Liver (tissue), 9 donors: Measurements from ENCODE around the gene FRMPD4. TPM values are rescaled to one million over a fixed set of nuclear protein-coding genes. Genes with fewer than 3 reads are reported as not detected.

Experiments
- DNase-seq: peaks from one replicate; pipeline ENCODE4 v3.0.0-alpha.2; 2017; ENCODE audit warnings: low spot score
- H3K27ac ChIP-seq, 2 donors: one replicate each; pipeline ENCODE4 v1.7.0; 2013; ENCODE audit warnings: inconsistent platforms in 2 of 2, low read length in 2 of 2, control low read depth in 1 of 2, low read depth in 1 of 2, mild to moderate bottlenecking in 1 of 2
- H3K27me3 ChIP-seq, 4 donors: one replicate each; pipeline versions ENCODE4 v1.6.1 to v1.7.0; 2013; ENCODE audit warnings: low read length in 3 of 4, inconsistent platforms in 1 of 4, mild to moderate bottlenecking in 1 of 4, moderate library complexity in 1 of 4; ENCODE audit not compliant: control insufficient read depth in 4 of 4, insufficient read depth in 4 of 4
- H3K36me3 ChIP-seq, 4 donors: one replicate each; pipeline versions ENCODE4 v1.6.1 to v1.7.0; 2013; ENCODE audit warnings: low read length in 3 of 4, mild to moderate bottlenecking in 3 of 4, low read depth in 1 of 4, moderate library complexity in 1 of 4; ENCODE audit not compliant: control insufficient read depth in 4 of 4, insufficient read depth in 3 of 4
- H3K4me1 ChIP-seq, 4 donors: one replicate each; pipeline versions ENCODE4 v1.6.1 to v1.7.0; 2013; ENCODE audit warnings: low read length in 3 of 4, mild to moderate bottlenecking in 3 of 4, moderate library complexity in 1 of 4; ENCODE audit not compliant: control insufficient read depth in 4 of 4, insufficient read depth in 4 of 4
- H3K4me3 ChIP-seq, 3 donors: one replicate each; pipeline versions ENCODE4 v1.6.1 to v1.7.0; 2013; ENCODE audit warnings: low read length in 3 of 3, control low read depth in 1 of 3, low read depth in 1 of 3, mild to moderate bottlenecking in 1 of 3
- H3K9ac ChIP-seq, 2 donors: one replicate each; pipeline ENCODE4 v1.7.0; 2013; ENCODE audit warnings: low read length in 2 of 2, mild to moderate bottlenecking in 2 of 2, moderate library complexity in 2 of 2, control low read depth in 1 of 2, low read depth in 1 of 2
- H3K9me3 ChIP-seq, 4 donors: one replicate each; pipeline versions ENCODE4 v1.6.1 to v1.7.0; 2013; ENCODE audit warnings: low read length in 3 of 4; ENCODE audit not compliant: control insufficient read depth in 4 of 4
- ATF3 ChIP-seq: IDR thresholded peaks from 2 replicates; pipeline ENCODE4 v1.6.1; 2016; ENCODE audit warnings: antibody characterized with exemption
- CTCF ChIP-seq: fragments of 150-350 bp; IDR thresholded peaks from 2 replicates; pipeline ENCODE4 v1.5.1; 2017; ENCODE audit warnings: improper control_type of control experiment, low read depth, low read length; ENCODE audit not compliant: missing input control
- EGR1 ChIP-seq, 2 donors: IDR thresholded peaks; 2 replicates each; pipeline ENCODE4 v1.6.1; 2016 to 2018; ENCODE audit warnings: antibody characterized with exemption in 2 of 2, low read depth in 2 of 2
- FOXA1 ChIP-seq: IDR thresholded peaks from 2 replicates; pipeline ENCODE4 v1.6.1; 2016; ENCODE audit warnings: antibody characterized with exemption
- GABPA ChIP-seq, 2 donors: IDR thresholded peaks in 1 of 2; conservative IDR thresholded peaks in 1 of 2; 2 replicates each; pipeline ENCODE4 v1.6.1; 2016; ENCODE audit warnings: antibody characterized with exemption in 2 of 2, mild to moderate bottlenecking in 1 of 2, moderate library complexity in 1 of 2
- HNF4A ChIP-seq, 2 donors: conservative IDR thresholded peaks; 2 replicates each; pipeline ENCODE4 v1.6.1; 2016; ENCODE audit warnings: antibody characterized with exemption in 2 of 2, mild to moderate bottlenecking in 2 of 2
- HNF4G ChIP-seq: IDR thresholded peaks from 2 replicates; pipeline ENCODE4 v1.6.1; 2016; ENCODE audit warnings: antibody characterized with exemption
- MAX ChIP-seq: IDR thresholded peaks from 2 replicates; pipeline ENCODE4 v1.6.1; 2016; ENCODE audit warnings: antibody characterized with exemption
- NR2F2 ChIP-seq: IDR thresholded peaks from 2 replicates; pipeline ENCODE4 v1.6.1; 2016; ENCODE audit warnings: antibody characterized with exemption
- RAD21 ChIP-seq, 2 donors: IDR thresholded peaks; 2 replicates each; pipeline ENCODE4 v1.6.1; 2016; ENCODE audit warnings: antibody characterized with exemption in 2 of 2, mild to moderate bottlenecking in 2 of 2
- REST ChIP-seq: IDR thresholded peaks from 2 replicates; pipeline ENCODE4 v1.6.1; 2016; ENCODE audit warnings: antibody characterized with exemption, mild to moderate bottlenecking
- RXRA ChIP-seq, 2 donors: IDR thresholded peaks; 2 replicates each; pipeline ENCODE4 v1.6.1; 2017 to 2018; ENCODE audit warnings: antibody characterized with exemption in 2 of 2, mild to moderate bottlenecking in 1 of 2
- SP1 ChIP-seq: IDR thresholded peaks from 2 replicates; pipeline ENCODE4 v1.6.1; 2018; ENCODE audit warnings: antibody characterized with exemption, mild to moderate bottlenecking
- TAF1 ChIP-seq: conservative IDR thresholded peaks from 2 replicates; pipeline ENCODE4 v1.6.1; 2016; ENCODE audit warnings: antibody characterized with exemption, mild to moderate bottlenecking
- YY1 ChIP-seq: IDR thresholded peaks from 2 replicates; pipeline ENCODE4 v1.6.1; 2016; ENCODE audit warnings: antibody characterized with exemption, mild to moderate bottlenecking
- ZBTB33 ChIP-seq: IDR thresholded peaks from 2 replicates; pipeline ENCODE4 v1.6.1; 2016; ENCODE audit warnings: antibody characterized with exemption
- WGBS: extraction: QIAGEN DNeasy Blood & Tissue Kit; methylation state at CpG from one replicate; pipeline ENCODE4 v1.1.7; 2013; 5-methylcytosine and 5-hydroxymethylcytosine counted together
- polyA plus RNA-seq, 2 donors: library from polyadenylated mRNA; stranded (reverse) in 1 of 2; unstranded in 1 of 2; fragments of 200-250 nt in 1 of 2; fragments of >200 nt in 1 of 2; fragmentation: Nextera tagmentation in 1 of 2; extraction: Ambion mirVana in 1 of 2; gene quantifications; one replicate each; pipeline versions ENCODE4 v1.2.1 to v1.2.3, GENCODE V29; 2013 to 2015
- total RNA-seq, 2 donors: library from RNA; depleted of rRNA; stranded (reverse); fragments of >200 nt; gene quantifications; one replicate each; pipeline ENCODE4 v1.2.3, GENCODE V29; 2014
- donor health status: healthy.
- donor health status: healthy.
- donor health status: healthy.
- donor health status: healthy.
- donor health status: healthy.

FRMPD4 gene
- total and polyA plus RNA-seq, 4 donors = 0.01 to 0.08 (median 0.03) TPM; not detected in 1

GRCh38 chrX:12301288-12301687 lies 163.0 kb downstream of the FRMPD4 start:
- H3K9me3 ChIP-seq = no peaks in the 10 kb centered on the region
- no peak overlapping the region for H3K27ac ChIP-seq
- no peak for DNase-seq
- no peak for TF ChIP-seq GABPA (IDR thresholded peaks at IDR 0.05 in 1 of 2, conservative IDR thresholded peaks at IDR 0.05 in 1 of 2)
- TF ChIP-seq SP1 = no peak
- TF ChIP-seq RAD21 (IDR thresholded peaks at IDR 0.05) = no peak
- TF ChIP-seq EGR1 (IDR thresholded peaks at IDR 0.05; ENCODE audit: low read depth in 2 of 2) = no peak
- no peak for TF ChIP-seq RXRA (IDR thresholded peaks at IDR 0.05)
- 85% methylated on average over 3 of the region's 3 CpGs for WGBS
- no peak overlapping the region for H3K9ac ChIP-seq
- no peaks in the 10 kb centered on the region for H3K27me3 ChIP-seq
- no peaks in the 10 kb centered on the region for H3K36me3 ChIP-seq
- no peak overlapping the region for H3K4me3 ChIP-seq
- no peaks in the 10 kb centered on the region for H3K4me1 ChIP-seq

GRCh38 chrX:12304261-12304660 lies 166.0 kb downstream of the FRMPD4 start:
- 31% methylated on average over 2 of the region's 2 CpGs for WGBS
- Histone ChIP-seq H3K9ac (no peak overlapping the region), H3K27me3 (no peaks in the 10 kb centered on the region), H3K9me3 (no peaks in the 10 kb centered on the region), H3K4me3 (no peak overlapping the region), H3K4me1 (peaks cover 0 to 3% (median under 1%) of the 10 kb centered on the region in 4 donors), H3K27ac (no peak overlapping the region), H3K36me3 (no peaks in the 10 kb centered on the region)
- DNase-seq = no peak
- TF ChIP-seq FOXA1 = no peak
- TF ChIP-seq TAF1 = no peak
- TF ChIP-seq CTCF = no peak
- no peak for TF ChIP-seq HNF4G
- no peak for TF ChIP-seq ATF3
- no peak for TF ChIP-seq REST
- no peak for TF ChIP-seq NR2F2
- no peak for TF ChIP-seq MAX
- TF ChIP-seq YY1 = no peak

GRCh38 chrX:12307961-12308360 lies 169.7 kb downstream of the FRMPD4 start:
- Histone ChIP-seq H3K4me3 (no peak overlapping the region), H3K36me3 (no peaks in the 10 kb centered on the region), H3K27ac (no peak overlapping the region), H3K9ac (no peak overlapping the region), H3K9me3 (no peaks in the 10 kb centered on the region), H3K4me1 (peaks cover 0 to 6% (median 1%) of the 10 kb centered on the region in 4 donors), H3K27me3 (no peaks in the 10 kb centered on the region)
- no peak for DNase-seq
- 45% methylated on average over 2 of the region's 2 CpGs for WGBS
- TF ChIP-seq ZBTB33 (no peak), YY1 (no peak), HNF4A (conservative IDR thresholded peaks at IDR 0.05) (no peak), CTCF (no peak), EGR1 (IDR thresholded peaks at IDR 0.05; ENCODE audit: low read depth in 2 of 2) (no peak), HNF4G (no peak), MAX (no peak), ATF3 (no peak)
